Measurements from ENCODE around the gene NCAPG2.
"Not testable (repeated sequence)": the region's sequence is repeated elsewhere in the genome, so short reads cannot be mapped to it uniquely, and the experiment has no call there.

Gene NCAPG2

GRCh38 chr7:158676171-158676840, 28.3 kb downstream of the NCAPG2 start:
- no peak for DNase-seq (ENCODE audit: low read depth in 1 of 2, low spot score in 1 of 2)

DNA sequence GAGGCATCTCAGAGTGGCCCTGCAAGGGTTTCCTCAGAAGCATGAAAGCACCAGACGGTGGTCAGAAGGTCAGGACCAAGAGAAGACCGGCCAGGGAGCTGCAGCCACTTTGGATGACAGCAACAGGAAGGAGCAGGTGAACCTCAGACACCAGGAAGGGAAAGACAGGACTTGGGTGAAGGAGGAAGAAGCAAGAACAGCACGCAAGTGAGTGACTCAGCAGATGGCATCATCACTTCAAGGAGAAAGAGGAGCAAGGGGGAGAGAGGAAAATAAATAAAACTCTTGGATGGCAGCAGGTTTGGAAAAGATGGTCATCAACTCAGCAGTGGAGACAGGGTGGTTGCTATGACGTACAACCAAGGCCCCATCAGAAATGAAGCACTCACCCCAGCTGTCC, 31.6 kb downstream of the NCAPG2 start:
- no peak for DNase-seq (ENCODE audit: low read depth in 1 of 2, low spot score in 1 of 2)

DNA sequence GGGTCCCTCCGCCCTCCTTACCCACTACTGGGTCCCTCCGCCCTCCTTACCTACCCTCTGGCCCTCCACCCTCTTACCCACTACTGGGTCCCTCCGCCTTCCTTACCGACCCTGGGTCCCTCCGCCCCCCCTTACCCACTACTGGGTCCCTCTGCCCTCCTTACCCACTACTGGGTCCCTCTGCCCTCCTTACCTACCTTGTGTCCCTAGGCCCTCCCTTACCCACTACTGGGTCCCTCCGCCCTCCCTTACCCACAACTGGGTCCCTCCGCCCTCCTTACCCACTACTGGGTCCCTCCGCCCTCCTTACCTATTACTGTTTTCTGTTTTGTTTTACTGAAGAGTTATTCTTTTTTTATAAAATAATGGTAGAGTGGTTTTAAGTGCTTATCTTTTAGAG, 36.5 kb downstream of the NCAPG2 start:
- not testable (repeated sequence) for DNase-seq (ENCODE audit: low read depth in 1 of 2, low spot score in 1 of 2)

- DNase-seq (ENCODE audit: low read depth in 1 of 2, low spot score in 1 of 2) = not testable (repeated sequence)
These were observed 37.5 kb downstream of the NCAPG2 start for GRCh38 chr7:158666966-158667678.

DNA sequence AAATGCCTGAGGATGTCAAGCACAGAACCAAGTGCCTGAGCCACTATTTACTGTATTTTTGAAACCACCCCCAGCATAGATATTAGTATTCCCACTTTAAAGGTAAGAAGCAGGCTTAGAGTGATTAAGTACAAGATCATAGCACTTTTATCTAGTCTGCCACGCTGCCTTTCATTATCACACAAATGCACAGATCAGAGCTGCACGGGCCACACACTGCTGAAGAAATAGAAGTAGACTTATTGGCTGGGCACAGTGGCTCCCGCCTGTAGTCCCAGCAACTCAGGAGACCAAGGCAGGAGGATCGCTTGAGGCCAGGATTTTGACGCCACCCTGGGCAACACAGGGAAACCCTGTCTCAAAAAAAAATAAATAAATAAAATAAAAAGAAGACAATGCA, 38.2 kb downstream of the NCAPG2 start:
- DNase-seq (ENCODE audit: low read depth in 1 of 2, low spot score in 1 of 2) = no peak

DNA sequence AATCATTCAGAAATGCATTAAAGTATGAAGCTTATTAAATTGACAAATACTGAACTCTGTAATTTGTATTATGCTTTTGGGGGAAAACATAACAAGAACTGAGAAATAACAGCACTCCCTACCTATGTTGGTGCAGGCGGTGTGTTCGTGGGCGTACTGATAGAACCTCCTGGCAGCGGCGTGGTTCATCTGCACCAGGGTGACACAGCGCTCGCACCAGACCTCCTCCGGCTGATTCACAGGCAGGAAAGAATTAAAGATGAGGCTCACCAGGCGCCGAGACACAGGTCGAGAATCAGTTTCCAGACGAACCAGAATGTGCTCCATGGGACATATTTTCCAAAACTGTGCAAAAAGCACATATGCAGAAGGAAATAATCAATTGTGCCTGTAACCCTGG, 40.2 kb downstream of the NCAPG2 start:
- no peak for DNase-seq (ENCODE audit: low read depth in 1 of 2, low spot score in 1 of 2)

- no peak for DNase-seq (ENCODE audit: low read depth in 1 of 2, low spot score in 1 of 2)
These were observed 41.2 kb downstream of the NCAPG2 start for GRCh38 chr7:158663428-158663741.

- DNase-seq (ENCODE audit: low read depth in 1 of 2, low spot score in 1 of 2) = no peak
These were observed 41.8 kb downstream of the NCAPG2 start for GRCh38 chr7:158662610-158663427.

DNA sequence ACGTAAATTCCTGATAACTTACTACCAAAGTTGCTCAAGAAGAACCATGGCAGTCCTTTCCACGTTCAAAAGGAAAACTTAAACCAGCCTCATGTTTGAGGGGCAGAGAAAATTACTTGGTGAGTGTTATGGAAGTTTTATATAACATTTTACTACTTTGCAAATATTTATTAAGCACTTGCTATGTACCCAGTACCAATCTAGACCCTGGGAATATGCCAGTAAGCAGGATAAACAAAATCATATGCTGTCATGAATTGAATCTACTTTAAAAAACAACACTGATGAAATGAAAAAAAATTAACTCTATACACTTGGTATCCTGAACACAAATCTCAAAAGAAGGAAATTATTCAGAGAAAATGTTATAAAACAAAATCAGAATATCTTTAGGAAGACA, 46.1 kb downstream of the NCAPG2 start:
- DNase-seq (ENCODE audit: low read depth in 1 of 2, low spot score in 1 of 2) = no peak

- DNase-seq (ENCODE audit: low read depth in 1 of 2, low spot score in 1 of 2) = no peak
These were observed 47.3 kb downstream of the NCAPG2 start for GRCh38 chr7:158657189-158657746.

DNA sequence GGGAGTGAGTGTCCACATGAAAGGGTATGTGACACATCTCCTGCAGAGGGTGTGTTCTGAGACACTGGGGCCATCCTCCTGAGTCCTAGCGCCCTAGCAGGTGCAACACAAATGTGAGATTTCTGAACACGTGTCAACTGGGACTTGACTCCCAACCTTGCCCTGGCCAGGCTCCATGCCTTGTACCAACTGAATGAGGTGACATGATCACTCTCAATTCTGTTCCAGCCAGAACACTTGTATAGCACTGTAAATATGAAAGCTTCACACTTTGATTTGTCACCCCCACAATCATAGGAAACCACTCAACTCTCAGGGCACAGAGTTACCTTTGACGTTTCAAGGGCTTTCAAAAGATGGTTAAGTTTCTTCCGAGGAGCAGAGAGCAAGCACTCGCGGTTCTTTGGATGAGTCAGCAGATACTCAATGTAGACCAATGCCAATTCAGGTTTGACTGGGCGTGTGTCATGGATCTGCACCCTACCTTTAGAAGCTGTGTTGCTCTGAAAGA, 48.6 kb downstream of the NCAPG2 start:
- peak in 1 of 2 donors; percentile 16 for DNase-seq (ENCODE audit: low read depth in 1 of 2, low spot score in 1 of 2)

DNA sequence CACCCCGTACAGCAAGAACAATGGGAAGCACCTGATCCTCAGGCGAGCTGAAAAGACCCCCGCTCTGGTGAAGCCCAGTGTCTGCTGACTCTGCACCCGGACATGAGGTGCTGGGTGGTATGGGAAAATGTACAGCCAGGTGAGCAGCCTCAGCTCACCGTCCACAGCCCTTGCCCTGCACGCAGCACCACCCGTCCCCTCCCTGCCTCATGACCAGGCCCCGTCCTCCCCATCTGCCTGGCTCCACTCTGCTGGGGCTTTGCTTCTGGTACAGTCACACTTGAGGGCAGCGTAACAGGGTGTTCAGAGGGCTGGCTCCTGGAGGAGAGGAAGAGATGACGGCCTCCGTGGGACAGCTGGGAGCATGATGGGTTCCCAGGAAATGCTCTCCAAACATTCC, 49.1 kb downstream of the NCAPG2 start:
- DNase-seq (ENCODE audit: low read depth in 1 of 2, low spot score in 1 of 2) = no peak

GRCh38 chr7:158651968-158652565, 52.5 kb downstream of the NCAPG2 start:
- DNase-seq (ENCODE audit: low read depth in 1 of 2, low spot score in 1 of 2) = no peak

GRCh38 chr7:158650821-158651225, 53.8 kb downstream of the NCAPG2 start:
- DNase-seq (ENCODE audit: low read depth in 1 of 2, low spot score in 1 of 2) = no peak

DNA sequence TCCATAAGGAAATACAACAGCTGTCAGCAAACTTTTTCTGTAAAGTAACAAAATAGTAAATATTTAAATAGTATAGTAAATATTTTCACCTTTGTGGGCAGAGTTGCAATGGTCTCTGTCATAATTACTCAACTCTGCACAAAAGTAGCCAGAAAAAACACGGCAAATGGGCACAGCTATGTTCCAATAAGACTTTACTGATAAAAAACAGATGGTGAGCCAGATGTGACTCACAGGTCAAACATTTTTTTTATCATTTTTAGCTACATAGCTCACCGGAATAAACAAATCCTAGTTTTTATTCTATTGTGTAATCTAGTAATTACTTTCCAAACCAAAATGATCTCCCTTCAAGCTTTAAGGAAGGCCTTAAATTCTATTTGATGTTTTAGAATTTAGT, 55.3 kb downstream of the NCAPG2 start:
- no peak for DNase-seq (ENCODE audit: low read depth in 1 of 2, low spot score in 1 of 2)

DNA sequence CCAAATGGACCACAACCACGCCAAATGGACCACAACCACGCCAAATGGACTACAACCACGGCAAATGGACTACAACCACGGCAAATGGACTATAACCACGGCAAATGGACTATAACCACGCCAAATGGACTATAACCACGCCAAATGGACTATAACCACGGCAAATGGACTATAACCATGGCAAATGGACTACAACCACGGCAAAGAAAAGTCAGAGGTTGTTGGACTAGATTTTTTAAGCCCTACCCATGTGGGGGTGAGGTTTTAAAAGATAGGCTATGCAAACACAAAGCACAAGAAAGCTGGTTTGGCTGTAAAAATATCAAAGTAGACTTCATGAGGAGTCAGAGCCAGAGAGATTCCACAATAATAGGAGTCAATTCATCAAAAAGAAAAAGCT, 55.8 kb downstream of the NCAPG2 start:
- DNase-seq (ENCODE audit: low read depth in 1 of 2, low spot score in 1 of 2) = no peak

DNA sequence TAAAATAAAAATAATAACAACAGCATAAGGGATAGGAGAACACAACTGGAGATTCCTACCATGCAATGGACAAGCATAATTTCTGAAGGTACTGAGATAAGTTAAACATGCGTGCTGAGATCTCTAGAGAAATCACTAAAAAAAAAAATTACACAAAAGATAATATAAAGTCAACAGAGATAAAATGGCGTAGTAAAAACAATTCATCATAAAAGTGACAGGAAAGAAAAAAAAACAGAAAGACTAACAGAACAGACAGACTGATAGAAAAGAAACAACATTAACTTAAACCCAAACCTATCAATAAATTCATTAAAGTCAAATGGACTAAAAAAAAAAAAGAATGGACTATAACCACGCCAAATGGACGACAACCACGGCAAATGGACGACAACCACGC, 56.4 kb downstream of the NCAPG2 start:
- no peak for DNase-seq (ENCODE audit: low read depth in 1 of 2, low spot score in 1 of 2)

- DNase-seq (ENCODE audit: low read depth in 1 of 2, low spot score in 1 of 2) = no peak
These were observed 57.2 kb downstream of the NCAPG2 start for GRCh38 chr7:158647475-158647792.

- no peak for DNase-seq (ENCODE audit: low read depth in 1 of 2, low spot score in 1 of 2)
These were observed 57.7 kb downstream of the NCAPG2 start for GRCh38 chr7:158646766-158647474.

- no peak for DNase-seq (ENCODE audit: low read depth in 1 of 2, low spot score in 1 of 2)
These were observed 58.8 kb downstream of the NCAPG2 start for GRCh38 chr7:158645842-158646241.

GRCh38 chr7:158642149-158642548, 62.5 kb downstream of the NCAPG2 start:
- no peak for DNase-seq (ENCODE audit: low read depth in 1 of 2, low spot score in 1 of 2)
